ELR (cell line): ENCODE measurements around the gene ST3GAL2.
A peak's percentile ranks its signal among the peaks of the same experiment; 100 is the strongest.
"Not testable (repeated sequence)": the region's sequence is repeated elsewhere in the genome, so short reads cannot be mapped to it uniquely, and the experiment has no call there.

Experiments used
- DNase-seq: peaks from one replicate; pipeline ENCODE4 v3.0.0-alpha.2; 2015; ENCODE audit warnings: low read depth

Gene ST3GAL2

GRCh38 chr16:70467113-70467512 is 28.2 kb upstream of the ST3GAL2 start:
- DNase-seq: no peak

DNA sequence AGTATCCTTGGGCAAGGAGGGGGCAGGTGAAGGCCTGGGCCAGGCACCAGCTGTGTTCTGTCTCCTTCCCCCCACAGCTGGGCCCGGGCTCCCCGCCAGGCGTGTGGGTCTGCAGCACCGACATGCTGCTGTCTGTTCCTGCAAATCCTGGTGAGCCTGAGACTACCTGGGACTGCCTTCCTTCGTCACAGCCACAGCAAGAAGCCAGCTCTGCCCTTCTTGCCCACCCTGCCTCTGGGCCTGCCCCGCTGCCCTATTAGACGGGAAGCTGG is 27.8 kb upstream of the ST3GAL2 start:
- no peak for DNase-seq

DNA sequence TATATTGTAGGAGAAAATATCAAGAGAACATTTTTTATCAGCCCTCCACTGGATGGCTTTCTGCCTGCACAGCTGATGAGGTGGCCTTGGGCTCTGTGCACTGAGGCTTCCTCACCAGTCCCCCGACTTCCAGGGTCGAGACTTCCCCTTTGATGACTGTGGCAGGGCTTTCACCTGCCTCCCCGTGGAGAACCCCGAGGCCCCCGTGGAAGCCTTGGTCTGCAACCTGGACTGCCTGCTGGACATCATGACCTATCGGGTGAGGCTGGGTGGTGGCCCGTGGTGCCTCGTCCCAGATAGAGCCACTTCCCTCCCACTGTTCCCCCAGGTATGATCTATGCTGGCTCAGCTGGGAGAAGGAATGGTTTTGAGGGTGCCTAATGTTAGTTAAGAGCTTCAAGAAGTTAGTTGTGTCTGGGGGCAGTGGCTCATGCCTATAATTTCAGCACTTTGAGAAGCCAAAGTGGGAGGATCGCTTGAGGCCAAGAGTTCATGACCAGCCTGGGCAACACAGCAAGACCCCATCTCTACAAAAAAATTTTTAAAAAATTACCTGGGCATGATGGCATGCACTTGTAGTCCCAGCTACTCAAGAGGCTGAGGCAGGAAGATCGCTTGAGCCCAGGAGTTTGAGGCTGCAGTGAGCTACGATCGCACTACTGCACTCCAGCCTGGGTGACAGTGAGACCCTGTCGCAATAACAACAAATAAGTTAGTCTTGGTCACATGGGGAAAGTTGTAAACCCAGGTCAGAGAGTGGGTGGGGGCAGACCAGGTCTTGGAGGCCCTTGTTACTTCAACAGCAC is 27.3 kb upstream of the ST3GAL2 start:
- DNase-seq: no peak

- no peak for DNase-seq
These were observed 24.3 kb upstream of the ST3GAL2 start for GRCh38 chr16:70463235-70463634.

GRCh38 chr16:70460737-70461261 is 21.9 kb upstream of the ST3GAL2 start:
- DNase-seq: no peak

DNA sequence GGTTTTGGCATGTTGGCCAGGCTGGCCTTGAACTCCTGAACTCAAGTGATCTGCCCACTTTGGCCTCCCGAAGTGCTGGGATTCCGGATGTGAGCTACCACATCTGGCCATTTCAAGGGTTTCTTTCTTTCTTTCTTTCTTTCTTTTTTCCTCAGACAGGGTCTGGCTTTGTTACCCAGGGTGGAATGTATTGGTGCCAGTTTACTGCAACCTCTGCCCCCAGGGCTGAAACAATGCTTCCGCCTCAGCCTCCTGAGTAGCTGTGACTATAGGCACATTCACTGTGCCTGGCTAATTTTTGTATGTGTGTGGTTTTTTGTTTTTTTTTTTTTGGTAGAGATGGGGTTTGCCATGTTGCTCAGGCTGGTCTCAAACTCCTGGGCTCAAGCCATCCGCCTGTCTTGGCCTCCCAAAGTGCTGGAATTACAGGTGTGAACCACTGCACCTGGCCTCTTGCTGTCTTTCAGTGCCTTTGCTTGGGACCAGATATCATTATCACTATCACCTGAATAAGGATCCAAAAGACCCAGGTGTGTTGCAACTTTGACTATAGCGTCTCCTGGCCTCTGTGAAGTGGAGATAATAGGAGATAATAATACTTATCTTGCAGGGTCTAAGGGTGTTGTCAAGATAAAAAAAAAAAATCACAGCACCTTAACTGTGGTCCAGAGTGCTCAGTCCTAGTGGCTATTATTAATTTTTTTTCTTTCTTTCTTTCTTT is 18.7 kb upstream of the ST3GAL2 start:
- no peak for DNase-seq

DNA sequence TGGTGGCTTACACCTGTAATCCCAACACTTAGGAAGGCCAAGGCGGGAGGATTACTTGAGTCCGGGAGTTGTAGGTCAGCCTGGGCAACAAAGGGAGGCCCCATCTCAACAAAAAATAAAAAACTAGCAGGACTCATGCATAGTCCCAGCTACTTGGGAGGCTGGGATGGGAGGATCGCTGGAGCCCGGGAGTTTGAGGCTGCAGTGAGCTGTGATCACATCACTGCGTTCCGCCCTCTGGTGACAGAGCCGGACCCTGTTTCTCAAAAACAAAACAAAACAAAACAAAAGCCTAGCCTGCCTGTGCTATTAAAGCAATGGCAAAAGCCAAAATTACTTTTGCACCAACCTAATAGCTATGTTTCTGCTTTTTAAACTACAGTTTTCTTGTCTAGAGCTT is 17.0 kb upstream of the ST3GAL2 start:
- DNase-seq: no peak

GRCh38 chr16:70454222-70455034 is 15.5 kb upstream of the ST3GAL2 start, which contains the start of gene FCSK:
TSS of gene FCSK (plus strand) at chr16:70454595. CDS start at chr16:70463191, 8,596 bp downstream.
- peak; percentile 78 for DNase-seq

GRCh38 chr16:70453892-70454221 is 15.0 kb upstream of the ST3GAL2 start:
- DNase-seq: no peak

DNA sequence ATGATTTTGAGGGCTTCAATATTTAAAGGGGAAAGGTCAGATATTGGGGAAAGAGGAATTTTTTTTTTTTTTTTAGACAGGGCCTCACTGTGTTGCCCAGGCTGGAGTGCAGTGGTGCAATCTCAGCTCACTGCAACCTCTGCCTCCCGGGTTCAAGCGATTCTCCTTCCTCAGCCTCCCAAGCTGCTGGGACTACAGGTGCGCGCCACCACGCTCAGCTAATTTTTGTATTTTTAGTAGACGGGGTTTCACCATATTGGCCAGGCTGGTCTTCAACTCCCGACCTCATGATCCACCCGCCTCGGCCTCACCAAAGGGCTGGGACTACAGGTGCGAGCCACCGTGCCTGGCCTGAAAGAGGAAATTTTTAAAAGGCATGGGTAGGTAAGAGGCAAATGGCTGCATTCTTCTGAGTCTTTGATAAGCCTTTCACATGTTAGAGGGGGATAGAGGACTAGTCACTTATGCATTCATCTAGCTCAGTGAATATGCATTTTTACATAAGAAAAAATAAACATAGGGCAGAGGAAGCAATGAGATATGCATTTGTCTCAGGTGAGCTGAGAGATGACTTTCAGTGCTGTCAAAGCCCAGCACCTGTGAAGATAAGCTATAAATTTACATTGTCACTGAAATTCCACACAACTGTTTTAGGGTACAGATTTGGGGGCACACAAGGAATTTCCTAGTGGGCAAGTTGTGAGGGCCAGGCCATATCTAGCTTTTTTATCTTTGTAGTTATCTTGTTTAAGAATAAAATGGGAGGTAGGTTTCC is 14.4 kb upstream of the ST3GAL2 start:
- DNase-seq: no peak

DNA sequence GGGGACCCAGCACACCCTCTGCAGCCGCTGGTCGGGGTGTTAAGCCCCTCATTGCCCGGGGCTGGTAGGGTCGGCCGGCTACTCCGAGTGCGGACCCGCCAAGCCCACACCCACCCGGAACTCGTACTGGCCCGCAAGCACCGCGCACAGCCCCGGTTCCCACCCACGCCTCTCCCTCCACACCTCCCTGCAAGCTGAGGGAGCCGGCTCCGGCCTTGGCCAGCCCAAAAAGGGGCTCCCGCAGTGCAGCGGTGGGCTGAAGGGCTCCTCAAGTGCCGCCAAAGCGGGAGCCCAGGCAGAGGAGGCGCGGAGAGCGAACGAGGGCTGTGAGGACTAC is 12.1 kb upstream of the ST3GAL2 start:
- not testable (repeated sequence) for DNase-seq

- DNase-seq: not testable (repeated sequence)
These were observed 11.5 kb upstream of the ST3GAL2 start for GRCh38 chr16:70450142-70451003.

DNA sequence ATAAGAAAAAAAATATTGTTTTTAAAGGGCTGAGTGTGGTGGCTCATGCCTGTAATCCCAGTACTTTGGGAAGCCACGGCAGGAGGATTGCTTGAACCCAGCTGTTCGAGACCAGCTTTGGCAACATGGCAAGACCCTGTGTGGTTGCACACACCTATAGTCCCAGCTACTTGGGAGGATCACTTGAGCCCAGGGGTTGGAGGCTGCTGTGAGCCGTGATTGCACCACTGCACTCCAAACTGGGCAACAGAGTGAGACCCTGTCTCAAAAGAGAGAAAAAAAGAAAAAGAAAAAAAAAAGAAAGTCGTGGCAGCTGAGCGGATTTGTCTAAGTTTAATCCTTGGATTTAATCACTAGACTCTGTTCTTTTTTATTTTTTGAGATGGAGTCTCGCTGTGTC is 9.2 kb upstream of the ST3GAL2 start:
- no peak for DNase-seq

- no peak for DNase-seq
These were observed 5.6 kb upstream of the ST3GAL2 start for GRCh38 chr16:70444249-70445063.

GRCh38 chr16:70442344-70442743 is 3.4 kb upstream of the ST3GAL2 start:
- no peak for DNase-seq

DNA sequence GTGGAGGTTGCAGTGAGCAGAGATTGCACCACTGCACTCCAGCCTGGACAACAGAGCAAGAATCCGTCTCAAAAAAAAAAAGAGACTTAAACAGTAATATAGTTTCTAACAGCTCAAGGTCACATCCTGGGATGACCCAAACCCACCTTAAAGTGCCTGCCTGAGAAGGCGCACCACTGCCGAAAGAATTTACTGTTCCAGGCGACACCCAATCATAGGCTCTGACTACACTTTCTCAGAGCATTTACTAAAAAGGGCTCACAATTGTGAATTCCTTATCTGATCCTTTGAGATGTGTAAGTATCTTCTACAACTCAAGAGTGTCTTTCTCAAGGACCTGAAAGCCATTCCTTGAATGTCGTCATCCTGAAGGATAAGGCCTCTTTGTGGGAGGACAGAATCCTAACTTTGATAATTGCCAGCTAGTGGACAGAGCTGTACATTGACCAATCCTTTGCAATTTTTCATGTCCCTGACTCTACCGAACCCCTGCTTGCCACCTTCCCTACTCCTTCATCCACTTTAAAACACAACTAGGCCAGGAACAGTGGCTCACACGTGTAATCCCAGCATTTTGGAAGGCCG is 2.6 kb upstream of the ST3GAL2 start:
- no peak for DNase-seq

DNA sequence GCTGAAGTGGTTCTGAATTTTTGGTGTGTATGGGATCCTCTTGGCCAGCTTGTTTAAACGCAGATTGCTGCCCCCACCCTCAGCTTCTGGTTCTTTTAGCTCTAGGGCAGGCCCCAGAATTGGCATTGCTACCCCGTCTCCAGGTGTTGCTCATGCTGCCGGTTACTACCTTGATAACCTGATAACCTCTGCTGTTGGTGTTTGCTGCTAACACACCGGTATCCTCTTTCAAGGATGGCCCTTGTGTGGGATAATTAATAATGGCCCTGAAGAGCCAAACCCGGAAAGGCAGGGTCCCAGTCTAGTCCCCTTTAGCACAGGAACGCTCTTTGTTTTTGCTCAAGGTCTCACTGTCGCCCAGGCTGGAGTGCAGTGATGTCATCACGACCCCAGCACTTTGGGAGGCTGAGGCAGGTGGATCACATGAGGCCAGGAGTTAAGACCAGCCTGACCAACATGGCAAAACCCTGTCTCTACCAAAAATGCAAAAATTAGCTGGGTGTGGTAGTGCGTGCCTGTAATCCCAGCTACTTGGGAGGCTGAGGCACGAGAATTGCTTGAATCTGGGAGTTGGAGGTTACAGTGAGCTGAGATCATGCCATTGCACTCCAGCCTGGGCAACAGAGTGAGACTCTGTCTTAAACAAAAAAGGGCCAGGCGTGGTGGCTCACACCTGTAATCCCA is 1.3 kb upstream of the ST3GAL2 start:
- DNase-seq: no peak

DNA sequence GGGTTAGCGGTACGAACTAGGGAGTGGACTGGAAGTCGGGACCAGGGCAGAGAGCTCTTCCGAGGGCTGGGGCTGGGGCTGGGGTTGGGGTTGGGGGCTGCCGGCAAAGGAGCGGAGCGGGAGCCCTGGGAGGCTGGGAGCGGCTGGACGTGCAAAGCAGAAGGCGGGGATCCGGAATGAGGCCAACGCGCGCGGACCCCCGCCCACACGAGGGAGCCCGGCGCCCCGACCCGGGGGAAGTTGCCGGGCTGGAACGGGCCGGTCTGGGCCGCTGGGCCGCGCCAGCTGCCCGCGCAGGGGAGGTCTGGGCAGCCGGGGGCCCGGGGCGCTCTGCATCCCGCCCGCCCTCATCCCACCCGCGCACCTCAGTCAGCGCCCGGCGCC is 323 bp downstream of the ST3GAL2 start:
- DNase-seq: peak; percentile 24
